ENCODE data around the gene TMEM240.
"Not testable (repeated sequence)": the region's sequence is repeated elsewhere in the genome, so short reads cannot be mapped to it uniquely, and the experiment has no call there.

Gene TMEM240

DNA sequence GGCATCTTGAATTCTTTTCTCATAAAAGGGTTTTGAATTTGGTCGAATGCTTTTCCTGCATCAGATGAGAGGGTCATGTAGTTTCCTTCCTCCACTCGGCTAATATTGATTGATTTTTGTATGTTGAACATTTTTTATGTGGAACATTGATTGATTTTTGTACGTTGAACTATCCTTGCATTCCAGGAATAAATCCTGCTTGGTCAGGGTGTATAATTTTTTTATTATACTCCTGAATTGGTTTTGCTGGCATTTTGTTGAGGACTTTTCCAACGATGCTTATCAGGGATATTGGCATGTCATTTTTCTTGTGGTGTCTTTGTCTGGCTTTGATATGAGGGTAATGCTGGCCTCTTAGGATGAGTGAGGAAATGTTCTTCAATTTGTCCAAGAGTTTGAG is 8.5 kb downstream of the TMEM240 start:
- no peak for DNase-seq
- intact Hi-C loops (cut with DNase I), result no loop called here

DNA sequence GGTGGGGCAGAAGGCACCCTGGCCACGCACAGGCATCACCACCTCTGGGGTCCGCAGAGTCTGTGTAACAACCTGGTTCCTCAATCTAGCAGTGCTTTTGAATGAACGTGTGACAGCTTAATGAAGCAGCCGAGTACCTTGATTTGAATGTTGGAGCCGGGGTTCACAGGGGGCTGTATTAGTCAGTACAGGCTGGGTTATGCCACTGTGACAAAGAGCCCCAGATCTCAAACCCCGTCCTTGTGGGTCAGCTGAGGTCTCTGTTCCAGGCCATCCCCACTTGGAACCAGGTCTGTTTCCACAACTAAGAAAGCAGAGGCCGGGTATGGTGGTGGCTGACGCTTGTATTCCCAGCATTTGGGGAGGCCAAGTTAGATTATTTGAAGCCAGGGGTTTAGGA is 10.5 kb downstream of the TMEM240 start:
- intact Hi-C loops (cut with DNase I), result no loop called here
- no peak for DNase-seq

DNA sequence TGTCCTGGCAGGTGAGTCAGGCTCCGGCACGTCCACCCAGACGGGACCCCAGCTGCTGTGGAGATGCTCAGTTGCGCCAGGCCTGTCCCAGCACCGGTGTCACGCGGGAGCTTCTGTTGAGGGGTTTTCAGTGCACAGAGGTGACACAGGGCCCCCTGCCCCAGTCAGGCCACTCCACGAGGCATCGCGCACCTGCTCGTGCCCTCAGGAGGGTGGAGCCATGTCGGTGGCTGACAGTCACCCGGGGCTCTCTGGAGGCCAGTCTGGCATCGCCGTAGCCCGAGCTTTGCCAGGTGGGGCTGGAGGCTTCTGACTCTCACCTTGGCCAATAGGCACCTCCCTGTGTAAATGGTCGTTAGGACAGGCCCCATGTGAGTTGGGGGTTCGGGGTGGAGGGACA is 11.1 kb downstream of the TMEM240 start:
- intact Hi-C loops (cut with DNase I), result no loop called here
- no peak for DNase-seq

DNA sequence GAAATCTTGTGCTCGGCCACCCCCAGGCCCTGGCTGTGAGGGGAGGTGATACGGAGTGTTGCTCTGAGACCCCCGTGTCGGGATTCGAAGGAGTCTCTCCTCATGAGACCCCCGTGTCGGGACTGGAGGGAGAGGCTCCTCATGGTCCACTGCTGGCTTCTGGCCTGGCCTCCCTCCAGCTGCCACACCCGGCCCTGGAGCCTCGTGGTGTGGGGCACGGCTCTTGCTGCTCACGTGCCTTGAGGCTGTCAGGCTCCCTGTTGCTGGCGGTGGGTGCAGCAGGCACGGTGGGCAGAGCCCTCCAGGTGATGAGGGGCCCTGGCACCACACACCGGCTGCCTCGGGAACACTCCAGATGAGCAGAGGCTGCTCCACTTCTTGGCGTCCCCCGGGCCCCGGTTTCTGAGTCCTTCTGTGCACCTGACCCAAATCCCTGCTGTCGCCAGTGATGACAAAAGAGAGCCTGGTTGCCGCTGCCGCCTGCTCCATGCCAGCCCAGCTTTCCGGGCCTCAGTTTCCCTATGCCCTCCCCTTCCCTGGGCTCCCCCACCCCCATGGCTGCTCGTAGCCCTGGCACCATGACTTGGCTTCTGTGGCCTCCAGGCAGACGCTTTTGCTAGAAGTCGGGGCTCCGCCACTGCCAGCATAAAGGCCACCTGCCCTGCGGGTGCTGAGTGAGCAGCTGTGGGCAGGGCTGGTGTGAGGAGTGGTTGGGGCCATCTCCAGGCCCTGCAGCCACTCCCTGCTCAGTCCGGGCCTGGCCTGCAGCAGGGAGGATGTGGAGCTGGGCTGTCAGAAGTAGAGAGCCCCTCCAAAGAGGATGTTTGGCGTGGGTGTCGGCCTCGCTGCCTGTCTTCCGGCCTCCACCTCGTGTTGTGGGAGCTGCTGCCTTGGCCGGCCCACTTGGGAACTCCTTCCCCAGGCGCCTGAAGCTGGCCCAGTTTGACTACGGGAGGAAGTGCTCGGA is 11.8 kb downstream of the TMEM240 start:
- no peak for DNase-seq
- intact Hi-C loops (cut with DNase I), result no loop called here

DNA sequence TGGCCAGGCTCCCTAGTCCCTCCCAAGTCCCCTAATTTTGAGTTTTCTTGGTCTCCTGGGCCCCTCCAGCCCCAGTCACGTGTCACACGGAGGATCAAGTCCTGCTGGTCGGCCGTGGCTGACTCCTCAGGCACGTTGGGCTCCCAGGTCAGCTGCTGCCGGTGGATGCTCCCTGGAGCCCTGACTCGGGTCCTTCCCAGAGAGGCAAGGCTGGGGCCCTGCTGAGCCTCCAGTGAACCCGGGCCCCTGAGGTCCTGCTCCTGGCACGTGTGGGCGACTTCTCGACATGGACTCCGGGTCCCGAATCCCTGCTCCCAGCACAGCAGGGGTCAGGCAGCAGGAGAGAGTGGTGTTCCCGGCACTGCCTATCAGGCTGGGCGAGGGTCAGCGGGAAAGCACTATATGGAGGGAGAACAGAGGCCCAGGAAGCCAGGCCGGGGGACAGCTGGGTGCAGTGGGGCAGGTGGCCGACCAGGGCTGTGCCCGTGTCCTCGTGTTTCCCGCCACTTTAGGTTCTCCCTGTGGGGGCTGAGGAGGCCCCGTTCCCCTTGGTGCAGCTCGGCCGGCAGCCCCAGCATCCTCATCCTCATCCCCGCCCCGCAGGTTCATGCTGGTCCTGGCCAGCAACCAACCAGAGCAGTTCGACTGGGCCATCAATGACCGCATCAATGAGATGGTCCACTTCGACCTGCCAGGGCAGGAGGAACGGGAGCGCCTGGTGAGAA is 13.2 kb downstream of the TMEM240 start:
- DNase-seq, result no peak
- intact Hi-C loops (cut with DNase I), result no loop called here

DNA sequence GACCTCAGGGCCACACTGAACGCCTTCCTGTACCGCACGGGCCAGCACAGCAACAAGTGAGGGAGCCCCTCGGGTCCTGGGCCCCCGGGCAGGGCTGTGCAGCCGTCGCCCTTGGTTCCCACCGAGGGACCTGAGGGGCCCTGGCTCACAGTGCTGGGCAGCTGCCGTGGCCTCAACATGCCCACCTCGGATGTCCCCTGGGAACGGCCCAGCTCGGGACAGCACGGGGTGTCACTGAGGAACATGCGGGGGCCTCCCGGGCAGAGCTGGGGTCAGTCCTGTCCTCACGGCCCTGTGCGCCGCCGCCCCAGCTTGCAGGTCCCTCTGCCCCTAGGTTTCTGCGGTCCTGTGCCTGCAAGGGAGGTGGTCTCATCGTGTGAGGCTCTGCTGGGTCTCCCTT is 13.9 kb downstream of the TMEM240 start:
- DNase-seq; intact Hi-C loops (cut with DNase I): not testable (repeated sequence)

- intact Hi-C loops (cut with DNase I); DNase-seq: not testable (repeated sequence)
Measured at GRCh38 chr1:1524750-1525383, 15.6 kb downstream of the TMEM240 start.

DNA sequence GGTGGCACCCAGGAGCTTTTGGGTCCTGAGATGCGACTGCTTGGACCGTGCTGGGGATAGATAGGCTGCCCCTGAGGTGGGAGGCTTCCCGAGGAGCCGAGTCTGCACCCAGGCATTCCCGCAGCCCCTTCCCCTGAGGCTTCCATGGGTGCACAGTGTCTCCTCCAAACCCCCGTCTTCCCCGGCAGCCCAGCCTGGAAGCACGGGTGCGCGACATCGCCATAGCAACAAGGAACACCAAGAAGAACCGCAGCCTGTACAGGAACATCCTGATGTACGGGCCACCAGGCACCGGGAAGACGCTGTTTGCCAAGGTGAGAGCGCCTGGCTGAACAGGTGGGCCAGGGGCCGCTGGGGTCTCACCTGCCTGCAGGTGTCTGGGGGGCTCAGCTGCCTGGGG is 16.8 kb downstream of the TMEM240 start:
- peak in 22 of 42 donors; percentile 18 to 71 (median 52) for DNase-seq
- intact Hi-C loops (cut with DNase I), result not testable (repeated sequence)

DNA sequence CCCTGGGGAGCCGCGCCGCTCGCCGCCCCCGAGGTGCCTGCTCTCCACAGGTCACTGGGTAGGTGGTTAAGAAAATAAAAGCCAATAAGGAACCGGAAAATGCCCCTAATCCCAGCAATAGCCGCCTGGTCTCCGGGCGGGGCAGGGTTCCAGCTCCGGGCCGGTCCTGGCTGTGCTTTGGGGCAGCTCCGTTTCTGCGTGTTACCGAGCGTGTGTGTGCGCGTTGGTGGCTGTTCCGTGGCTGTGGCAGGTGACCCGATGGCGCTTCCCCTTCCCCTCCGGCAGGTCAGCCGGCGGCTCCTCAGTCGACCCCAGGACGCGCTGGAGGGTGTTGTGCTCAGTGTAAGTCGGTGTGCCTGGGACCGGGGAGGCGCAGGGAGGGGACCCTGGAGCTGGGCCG is 17.2 kb downstream of the TMEM240 start:
- DNase-seq; intact Hi-C loops (cut with DNase I): not testable (repeated sequence)

- DNase-seq; intact Hi-C loops (cut with DNase I): not testable (repeated sequence)
Measured at GRCh38 chr1:1522536-1522935, 17.9 kb downstream of the TMEM240 start.

GRCh38 chr1:1521331-1521730 is 19.1 kb downstream of the TMEM240 start:
- intact Hi-C loops (cut with DNase I), result no loop called here
- DNase-seq, result no peak

- DNase-seq, result not testable (repeated sequence)
Measured at GRCh38 chr1:1519805-1520505, 20.5 kb downstream of the TMEM240 start.

GRCh38 chr1:1518621-1519007 is 21.8 kb downstream of the TMEM240 start:
- DNase-seq; intact Hi-C loops (cut with DNase I): not testable (repeated sequence)

More at GRCh38 chr1:1519805-1520505, 20.5 kb downstream of the TMEM240 start:
- intact Hi-C loops (cut with DNase I), result not testable (repeated sequence)

GRCh38 chr1:1517973-1518620 is 22.3 kb downstream of the TMEM240 start:
- intact Hi-C loops (cut with DNase I), result no loop called here
- DNase-seq, result no peak

DNA sequence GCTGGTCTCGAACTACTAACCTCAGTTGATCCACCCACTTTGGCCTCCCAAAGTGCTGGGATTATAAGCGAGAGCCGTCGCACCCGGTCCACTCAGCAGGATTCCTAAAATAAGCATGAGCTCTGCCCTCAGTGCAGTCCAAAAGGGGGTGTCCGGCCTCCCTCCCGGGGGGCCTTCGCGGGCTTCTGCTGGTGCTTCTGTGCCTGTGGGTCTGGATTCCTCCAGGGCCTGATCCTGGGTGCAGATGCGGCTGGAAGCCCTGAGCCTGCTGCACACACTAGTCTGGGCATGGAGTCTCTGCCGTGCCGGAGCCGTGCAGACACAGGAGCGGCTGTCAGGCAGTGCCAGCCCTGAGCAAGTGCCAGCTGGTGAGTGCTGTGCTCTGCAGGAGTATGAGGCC is 23.5 kb downstream of the TMEM240 start:
- DNase-seq; intact Hi-C loops (cut with DNase I): not testable (repeated sequence)

DNA sequence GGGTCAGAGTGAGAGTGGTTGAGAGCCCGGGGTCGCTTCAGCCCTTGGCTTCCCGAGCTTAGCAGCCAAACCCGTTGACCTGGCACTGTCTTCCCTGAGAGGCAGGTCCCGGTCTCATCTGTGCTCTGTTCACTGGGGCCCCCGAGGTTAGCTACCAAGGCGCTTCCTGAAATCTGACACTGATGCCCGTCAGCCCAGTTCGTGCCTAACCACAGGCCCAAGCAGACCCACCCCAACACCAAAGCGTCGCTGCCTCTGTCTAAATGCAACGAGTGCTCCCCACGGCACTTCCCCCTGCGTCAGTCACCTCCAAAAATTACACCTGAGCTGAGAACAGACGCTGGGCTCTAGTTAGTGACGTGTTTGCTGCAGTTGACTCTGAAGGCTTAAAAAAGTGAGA is 26.0 kb downstream of the TMEM240 start:
- intact Hi-C loops (cut with DNase I); DNase-seq: not testable (repeated sequence)

DNA sequence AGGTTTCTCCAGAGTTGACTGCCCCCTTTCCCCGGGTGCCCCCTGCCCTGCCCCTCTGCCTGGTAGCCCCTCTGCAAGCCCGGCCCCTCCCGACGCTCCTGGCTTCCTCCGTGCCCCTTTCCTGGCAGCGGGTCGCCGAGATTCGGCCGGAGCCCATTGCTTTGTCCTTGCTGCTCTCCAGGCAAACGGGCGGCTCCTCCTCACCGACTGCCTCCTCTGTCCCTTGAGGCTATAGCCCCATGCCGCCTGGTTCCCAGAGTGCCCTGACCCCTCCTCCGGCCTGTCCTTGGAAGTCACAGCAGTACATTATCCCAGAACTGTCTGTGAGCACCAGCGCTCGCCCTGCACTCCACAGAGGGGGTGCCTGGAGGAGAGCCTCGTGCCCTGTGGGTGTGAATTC is 26.7 kb downstream of the TMEM240 start:
- intact Hi-C loops (cut with DNase I); DNase-seq: not testable (repeated sequence)

DNA sequence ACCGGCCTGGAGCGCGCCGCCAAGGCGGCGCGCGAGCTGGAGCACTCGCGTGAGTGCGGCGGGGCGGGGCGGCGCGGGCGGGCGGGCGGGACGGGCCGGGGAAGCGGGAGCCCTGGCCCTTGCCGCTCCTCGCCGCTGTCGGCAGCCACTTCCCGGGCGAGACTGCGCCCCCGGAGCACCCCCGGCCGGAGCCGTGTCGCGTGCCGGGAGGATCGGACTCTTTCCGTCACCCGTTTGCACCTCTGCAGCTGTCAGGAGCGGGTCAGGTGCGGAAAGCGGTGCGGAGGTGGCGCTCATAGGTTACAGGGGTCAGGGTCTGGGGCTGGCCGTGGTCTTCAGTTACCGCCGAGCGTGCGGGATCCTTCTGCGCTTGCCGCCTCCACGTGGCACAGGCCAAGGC is 28.0 kb downstream of the TMEM240 start:
- DNase-seq; intact Hi-C loops (cut with DNase I): not testable (repeated sequence)

All from head of caudate nucleus (tissue), 42 donors.